ENCODE data around the gene IMPACT. TPM values are rescaled to one million over a fixed set of nuclear protein-coding genes. Genes with fewer than 3 reads are reported as not detected.

Gene IMPACT
- total RNA-seq, 3 donors from 2014 or later: 29.0 to 33.7 (median 30.2) TPM

DNA sequence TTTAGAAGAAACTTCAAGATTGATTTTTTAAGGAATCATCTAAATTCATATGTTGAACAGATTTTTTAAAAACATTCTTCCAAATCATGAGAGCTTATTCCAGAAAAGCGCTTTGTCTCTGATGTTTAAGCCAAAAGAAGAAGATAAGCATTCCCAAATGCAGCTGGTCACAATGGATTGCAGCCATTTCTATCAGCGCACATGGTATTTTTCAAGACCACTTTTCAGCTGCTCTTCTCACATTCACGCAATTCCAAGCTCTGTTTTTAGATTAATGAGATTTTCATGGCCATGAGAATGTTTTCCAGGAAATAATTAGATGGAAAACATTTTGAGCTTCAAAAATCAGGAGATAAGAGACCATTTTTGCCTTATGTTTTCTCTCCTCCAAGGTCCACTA is 37.5 kb upstream of the IMPACT start:
- TF ChIP-seq POLR2A (IDR thresholded peaks at IDR 0.05) (no peak), POLR2AphosphoS5 (IDR thresholded peaks at IDR 0.05) (no peak)
- TF ChIP-seq, protein P1, sequence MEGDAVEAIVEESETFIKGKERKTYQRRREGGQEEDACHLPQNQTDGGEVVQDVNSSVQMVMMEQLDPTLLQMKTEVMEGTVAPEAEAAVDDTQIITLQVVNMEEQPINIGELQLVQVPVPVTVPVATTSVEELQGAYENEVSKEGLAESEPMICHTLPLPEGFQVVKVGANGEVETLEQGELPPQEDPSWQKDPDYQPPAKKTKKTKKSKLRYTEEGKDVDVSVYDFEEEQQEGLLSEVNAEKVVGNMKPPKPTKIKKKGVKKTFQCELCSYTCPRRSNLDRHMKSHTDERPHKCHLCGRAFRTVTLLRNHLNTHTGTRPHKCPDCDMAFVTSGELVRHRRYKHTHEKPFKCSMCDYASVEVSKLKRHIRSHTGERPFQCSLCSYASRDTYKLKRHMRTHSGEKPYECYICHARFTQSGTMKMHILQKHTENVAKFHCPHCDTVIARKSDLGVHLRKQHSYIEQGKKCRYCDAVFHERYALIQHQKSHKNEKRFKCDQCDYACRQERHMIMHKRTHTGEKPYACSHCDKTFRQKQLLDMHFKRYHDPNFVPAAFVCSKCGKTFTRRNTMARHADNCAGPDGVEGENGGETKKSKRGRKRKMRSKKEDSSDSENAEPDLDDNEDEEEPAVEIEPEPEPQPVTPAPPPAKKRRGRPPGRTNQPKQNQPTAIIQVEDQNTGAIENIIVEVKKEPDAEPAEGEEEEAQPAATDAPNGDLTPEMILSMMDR (IDR thresholded peaks at IDR 0.05): no peak
- Histone ChIP-seq H3K9me3 (no peaks in the 10 kb centered on the region), H3K4me1 (no peaks in the 10 kb centered on the region), H3K27me3 (no peaks in the 10 kb centered on the region), H3K27ac (no peak overlapping the region), H3K36me3 (no peaks in the 10 kb centered on the region), H3K4me3 (no peak overlapping the region)
- no peak for DNase-seq (ENCODE audit: low spot score in 2 of 2)
- intact Hi-C loops (cut with DNase I; ENCODE audit: low total_unique reads): no loop called here

DNA sequence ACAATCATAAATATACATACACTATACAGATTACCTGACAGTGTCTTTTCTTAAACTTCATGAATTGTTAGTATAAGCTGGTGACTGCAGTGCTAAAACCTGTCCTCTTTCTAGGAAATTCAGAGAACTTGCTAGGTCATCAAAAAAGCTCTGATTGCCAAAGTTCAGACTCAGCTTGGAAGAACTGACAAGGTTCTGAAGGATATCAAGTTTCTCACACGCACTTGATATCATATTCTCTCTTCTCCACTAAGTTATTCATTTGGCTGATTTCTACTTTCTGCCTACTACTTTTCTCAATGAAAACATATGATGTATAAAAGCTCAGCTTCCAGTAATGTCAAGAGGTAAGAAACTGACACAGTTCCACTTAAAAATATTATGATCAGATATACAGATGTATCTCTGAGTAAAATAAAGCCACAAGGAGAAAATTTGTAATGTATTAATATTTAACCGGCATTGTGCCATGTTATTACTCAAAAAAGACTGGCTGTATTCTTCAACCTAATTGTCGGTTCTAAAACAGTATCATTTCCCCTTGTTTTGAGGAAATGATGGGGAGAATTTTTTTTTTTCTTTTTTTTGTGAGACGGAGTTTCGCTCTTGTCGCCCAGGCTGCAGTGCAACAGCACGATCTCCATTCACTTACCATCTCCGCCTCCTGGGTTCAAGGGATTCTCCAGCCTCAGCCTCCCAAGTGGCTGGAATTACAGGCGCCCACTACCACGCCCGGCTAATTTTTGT is 31.2 kb upstream of the IMPACT start:
- no peak overlapping the region for H3K4me3 ChIP-seq
- no peak overlapping the region for H3K27ac ChIP-seq
- H3K4me1 ChIP-seq: no peaks in the 10 kb centered on the region
- no peaks in the 10 kb centered on the region for H3K36me3 ChIP-seq
- no peaks in the 10 kb centered on the region for H3K9me3 ChIP-seq
- H3K27me3 ChIP-seq: no peaks in the 10 kb centered on the region
- DNase-seq (ENCODE audit: low spot score in 2 of 2): no peak
- intact Hi-C loops (cut with DNase I; ENCODE audit: low total_unique reads): no loop called here
- TF ChIP-seq POLR2AphosphoS5 (IDR thresholded peaks at IDR 0.05) (no peak), POLR2A (IDR thresholded peaks at IDR 0.05) (no peak)
- TF ChIP-seq, protein P1 (IDR thresholded peaks at IDR 0.05): no peak

DNA sequence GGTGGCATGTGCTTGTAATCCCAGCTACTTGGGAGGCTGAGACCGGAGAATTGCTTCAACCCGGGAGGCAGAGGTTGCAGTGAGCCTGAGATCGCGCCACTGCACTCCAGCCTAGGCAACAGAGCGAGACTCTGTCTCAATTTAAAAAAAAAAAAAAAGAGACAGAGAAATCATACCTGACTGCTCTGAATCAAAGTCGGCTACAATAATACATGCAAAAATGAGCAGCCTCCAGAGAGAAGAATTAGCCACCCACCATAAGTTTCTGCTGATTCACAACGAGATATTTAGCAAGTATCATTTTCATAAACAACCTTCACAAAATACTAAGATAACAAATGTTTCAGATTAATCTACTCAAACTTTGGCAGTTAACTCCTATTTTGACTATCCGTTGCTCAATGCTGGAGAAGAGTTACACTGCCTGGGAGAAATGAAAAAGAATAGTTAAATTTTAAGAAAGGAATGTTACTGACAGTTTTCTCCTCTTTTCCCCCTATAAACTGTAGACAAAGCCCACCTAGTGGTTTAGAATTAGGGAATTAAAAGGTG is 30.3 kb upstream of the IMPACT start:
- intact Hi-C loops (cut with DNase I; ENCODE audit: low total_unique reads): no loop called here
- H3K27ac ChIP-seq: no peak overlapping the region
- H3K36me3 ChIP-seq: no peaks in the 10 kb centered on the region
- H3K4me1 ChIP-seq: no peaks in the 10 kb centered on the region
- no peak for TF ChIP-seq POLR2AphosphoS5 (IDR thresholded peaks at IDR 0.05)
- no peak for TF ChIP-seq POLR2A (IDR thresholded peaks at IDR 0.05)
- TF ChIP-seq, protein P1 (IDR thresholded peaks at IDR 0.05): no peak
- peak overlapping the region in 1 of 3 donors; percentile 84 for H3K4me3 ChIP-seq
- H3K27me3 ChIP-seq: no peaks in the 10 kb centered on the region
- no peaks in the 10 kb centered on the region for H3K9me3 ChIP-seq
- no peak for DNase-seq (ENCODE audit: low spot score in 2 of 2)

DNA sequence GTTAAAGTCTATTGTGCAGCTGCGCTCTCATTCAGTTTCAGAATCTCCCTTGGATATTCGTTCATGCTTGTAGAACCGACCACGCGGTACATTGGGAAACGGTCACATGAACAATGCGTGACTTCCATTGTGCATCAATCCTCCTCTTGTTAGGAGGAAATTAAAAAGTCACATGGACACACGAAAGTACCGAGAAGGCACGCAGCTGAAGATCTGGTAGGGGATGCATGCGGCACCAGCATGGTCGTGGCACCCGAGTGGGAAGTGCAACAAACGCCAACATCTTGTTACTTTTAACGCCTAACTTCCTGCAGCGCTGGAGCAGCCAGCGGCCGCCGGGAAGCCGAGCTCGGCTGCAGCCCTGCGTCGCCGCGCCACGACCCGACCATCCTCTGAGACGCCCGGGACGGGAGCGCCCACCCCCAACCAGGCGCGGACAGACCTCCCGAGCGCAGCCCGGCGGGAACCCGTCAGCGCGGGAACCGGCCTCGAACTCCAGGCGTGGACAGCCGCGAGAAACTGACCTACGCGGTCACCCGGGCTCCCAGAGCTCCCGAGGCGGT is 29.3 kb upstream of the IMPACT start:
- H3K27me3 ChIP-seq: no peaks in the 10 kb centered on the region
- no peaks in the 10 kb centered on the region for H3K36me3 ChIP-seq
- peak in 1 of 2 donors; percentile 70 for DNase-seq (ENCODE audit: low spot score in 2 of 2)
- peak overlapping the region; percentile 90 to 94 for H3K27ac ChIP-seq
- no peaks in the 10 kb centered on the region for H3K9me3 ChIP-seq
- intact Hi-C loops (cut with DNase I; ENCODE audit: low total_unique reads): no loop called here
- TF ChIP-seq, protein P1 (IDR thresholded peaks at IDR 0.05): no peak
- peak in 1 of 3 donors; percentile 72 for TF ChIP-seq POLR2AphosphoS5 (IDR thresholded peaks at IDR 0.05)
- H3K4me1 ChIP-seq: no peaks in the 10 kb centered on the region
- H3K4me3 ChIP-seq: peak overlapping the region; percentile 71 to 92 (median 84)

All from breast epithelium (tissue), 4 donors.